BJ (cell line): Measurements from ENCODE around the gene GLT1D1. TPM values are rescaled to one million over a fixed set of nuclear protein-coding genes. Genes with fewer than 3 reads are reported as not detected.

Experiments used
- CTCF ChIA-PET: fragments of 350-600 bp; formaldehyde crosslinking; extraction: SDS; loops from one replicate; lab custom pipeline; 2021; ENCODE audit warnings: antibody characterized with exemption, inconsistent platforms; lab: Yijun Ruan, JAX
- POLR2A ChIA-PET: fragments of 300-600 bp; sonication (Branson Sonifier 250); formaldehyde crosslinking; extraction: SDS; loops from one replicate; lab custom pipeline; 2021; ENCODE audit warnings: antibody characterized with exemption; lab: Charles Lee
- DNase-seq: peaks from one replicate; pipeline ENCODE4 v3.0.0-alpha.2; 2011; ENCODE audit warnings: low read depth
- H3K27me3 ChIP-seq: 2 replicates; pipeline ENCODE4 v1.6.0; 2011; ENCODE audit warnings: low read length; ENCODE audit not compliant: control insufficient read depth, insufficient read depth
- H3K36me3 ChIP-seq: 2 replicates; pipeline ENCODE4 v1.5.1; 2011; ENCODE audit warnings: low read length; ENCODE audit not compliant: control insufficient read depth, insufficient read depth
- H3K4me3 ChIP-seq: 2 replicates; pipeline ENCODE4 v1.5.1; 2011; ENCODE audit warnings: low read depth, mild to moderate bottlenecking, control low read depth, low read length
- CTCF ChIP-seq: IDR thresholded peaks from 2 replicates; pipeline ENCODE4 v1.5.1; 2011; ENCODE audit warnings: low read depth, mild to moderate bottlenecking, control low read depth, inconsistent platforms, low read length, moderate library complexity; ENCODE audit not compliant: insufficient read depth
- polyA plus RNA-seq: library from polyadenylated mRNA; depleted of rRNA; stranded (reverse); fragments of >200 nt; gene quantifications from 2 replicates; pipeline ENCODE4 v1.2.3, GENCODE V29; 2011

GLT1D1 gene
- polyA plus RNA-seq, 1 experiment, result not detected

GRCh38 chr12:128981971-128982533 lies 128.8 kb downstream of the GLT1D1 start:
- H3K36me3 ChIP-seq, result no peaks in the 10 kb centered on the region
- no peaks in the 10 kb centered on the region for H3K27me3 ChIP-seq
- DNase-seq, result no peak
- no peak overlapping the region for H3K4me3 ChIP-seq
- ChIA-PET POLR2A (no interaction called here), CTCF (no interaction called here)
- TF ChIP-seq CTCF, result no peak

- Histone ChIP-seq H3K27me3 (no peaks in the 10 kb centered on the region), H3K4me3 (no peak overlapping the region), H3K36me3 (no peaks in the 10 kb centered on the region)
- no peak for TF ChIP-seq CTCF
- ChIA-PET POLR2A (no interaction called here), CTCF (no interaction called here)
- no peak for DNase-seq
These were observed 129.7 kb downstream of the GLT1D1 start for GRCh38 chr12:128982933-128983332.

- CTCF ChIA-PET, result no interaction called here
These were observed 130.1 kb downstream of the GLT1D1 start for GRCh38 chr12:128983371-128983770.

GRCh38 chr12:128986957-128987356 lies 133.7 kb downstream of the GLT1D1 start:
- POLR2A ChIA-PET, result no interaction called here

More at GRCh38 chr12:128983371-128983770, 130.1 kb downstream of the GLT1D1 start:
- Histone ChIP-seq H3K27me3 (no peaks in the 10 kb centered on the region), H3K4me3 (no peak overlapping the region), H3K36me3 (no peaks in the 10 kb centered on the region)
- POLR2A ChIA-PET, result no interaction called here
- no peak for TF ChIP-seq CTCF
- DNase-seq, result no peak

GRCh38 chr12:128989287-128989686 lies 136.0 kb downstream of the GLT1D1 start:
- ChIA-PET POLR2A (no interaction called here), CTCF (interaction anchor here (0.7 kb wide), 1 partner anchor 42 kb away, joined by 4 read pairs; no protein-coding TSS in a partner anchor)
- Histone ChIP-seq H3K36me3 (no peaks in the 10 kb centered on the region), H3K4me3 (no peak overlapping the region), H3K27me3 (no peaks in the 10 kb centered on the region)
- TF ChIP-seq CTCF, result no peak
- no peak for DNase-seq

More at GRCh38 chr12:128986957-128987356, 133.7 kb downstream of the GLT1D1 start:
- no peak for DNase-seq
- no peaks in the 10 kb centered on the region for H3K27me3 ChIP-seq
- H3K36me3 ChIP-seq, result no peaks in the 10 kb centered on the region
- no peak for TF ChIP-seq CTCF
- H3K4me3 ChIP-seq, result no peak overlapping the region
- CTCF ChIA-PET, result no interaction called here
